Raji (cell line): ENCODE measurements around the gene CELF2.

Experiments
- POLR2A ChIP-seq: IDR thresholded peaks from 2 replicates; pipeline ENCODE4 v1.6.1; 2011; ENCODE audit warnings: low read depth, low read length, control low read depth; ENCODE audit not compliant: insufficient read depth

CELF2 gene

GRCh38 chr10:11026773-11027172 is 9.1 kb downstream of the CELF2 start:
- no peak for TF ChIP-seq POLR2A

GRCh38 chr10:11034762-11035161 is 17.1 kb downstream of the CELF2 start:
- TF ChIP-seq POLR2A = no peak

GRCh38 chr10:11035301-11035991 is 17.8 kb downstream of the CELF2 start:
- no peak for TF ChIP-seq POLR2A

- TF ChIP-seq POLR2A = no peak
Observed at GRCh38 chr10:11036424-11037011, 18.8 kb downstream of the CELF2 start.

GRCh38 chr10:11037991-11038390 is 20.3 kb downstream of the CELF2 start:
- no peak for TF ChIP-seq POLR2A

- TF ChIP-seq POLR2A = no peak
Observed at GRCh38 chr10:11042357-11042756, 24.7 kb downstream of the CELF2 start.

GRCh38 chr10:11043039-11043438 is 25.4 kb downstream of the CELF2 start:
- TF ChIP-seq POLR2A = no peak

- no peak for TF ChIP-seq POLR2A
Observed at GRCh38 chr10:11043446-11044127, 25.9 kb downstream of the CELF2 start.

GRCh38 chr10:11045487-11045886 is 27.8 kb downstream of the CELF2 start:
- TF ChIP-seq POLR2A = no peak

- TF ChIP-seq POLR2A = no peak
Observed at GRCh38 chr10:11045995-11046775, 28.5 kb downstream of the CELF2 start.

- TF ChIP-seq POLR2A = no peak
Observed at GRCh38 chr10:11046776-11047160, 29.1 kb downstream of the CELF2 start.

- no peak for TF ChIP-seq POLR2A
Observed at GRCh38 chr10:11048707-11049278, 31.1 kb downstream of the CELF2 start.

GRCh38 chr10:11049806-11050205 is 32.1 kb downstream of the CELF2 start:
- no peak for TF ChIP-seq POLR2A

GRCh38 chr10:11050301-11051287 is 32.9 kb downstream of the CELF2 start:
- TF ChIP-seq POLR2A = no peak
